Sigmoid colon (tissue), 7 donors: ENCODE data around the gene VWA7. TPM values are rescaled to one million over a fixed set of nuclear protein-coding genes. Genes with fewer than 3 reads are reported as not detected.

ENCODE experiments used
- DNase-seq: peaks from one replicate; pipeline ENCODE4 v3.0.0-alpha.2; 2019
- H3K27ac ChIP-seq, 4 donors: fragments of 200-600 bp; sonication (generic); one replicate each; pipeline ENCODE4 v1.5.1; 2016 to 2019; ENCODE audit warnings: mild to moderate bottlenecking in 1 of 4
- H3K27me3 ChIP-seq, 3 donors: fragments of 200-600 bp; sonication (generic); one replicate each; pipeline ENCODE4 v1.5.1; 2019; ENCODE audit warnings: mild to moderate bottlenecking in 1 of 3
- H3K36me3 ChIP-seq, 4 donors: fragments of 200-600 bp; sonication (generic); one replicate each; pipeline ENCODE4 v1.5.1; 2016 to 2019
- H3K4me1 ChIP-seq, 4 donors: fragments of 200-600 bp; sonication (generic); one replicate each; pipeline ENCODE4 v1.5.1; 2017 to 2019
- H3K4me3 ChIP-seq, 4 donors: fragments of 200-600 bp; sonication (generic); one replicate each; pipeline ENCODE4 v1.5.1; 2017 to 2019; ENCODE audit warnings: mild to moderate bottlenecking in 2 of 4, moderate library complexity in 1 of 4
- H3K9me3 ChIP-seq, 4 donors: fragments of 200-600 bp in 3 of 4; sonication (generic) in 3 of 4; one replicate each; pipeline versions ENCODE4 v1.5.1 to v1.6.1; 2013 to 2019
- CTCF ChIP-seq, 4 experiments: fragments of 450-650 bp in 3 of 4; fragments of 200-600 bp in 1 of 4; IDR thresholded peaks; one replicate each; pipeline ENCODE4 v1.5.1; 2016 to 2019; ENCODE audit warnings: antibody characterized with exemption in 4 of 4, mild to moderate bottlenecking in 3 of 4, moderate library complexity in 2 of 4
- EP300 ChIP-seq, 4 donors: sonication (generic); formaldehyde crosslinking; IDR thresholded peaks; one replicate each; pipeline ENCODE4 v1.6.1; 2017; ENCODE audit warnings: antibody characterized with exemption in 4 of 4
- POLR2A ChIP-seq, 2 donors: fragments of 450-650 bp; IDR thresholded peaks; one replicate each; pipeline ENCODE4 v1.6.1; 2016; ENCODE audit warnings: antibody characterized with exemption in 2 of 2, mild to moderate bottlenecking in 2 of 2, moderate library complexity in 2 of 2
- POLR2AphosphoS5 ChIP-seq, 4 donors: sonication (generic); formaldehyde crosslinking; IDR thresholded peaks; one replicate each; pipeline ENCODE4 v1.6.1; 2017; ENCODE audit warnings: antibody characterized with exemption in 4 of 4
- WGBS, 2 donors: extraction: QIAGEN DNeasy Blood & Tissue Kit; methylation state at CpG; one replicate each; pipeline ENCODE4 v1.1.7; 2013; 5-methylcytosine and 5-hydroxymethylcytosine counted together
- intact Hi-C: fragments of 100-400 bp; cut with DNase I; formaldehyde crosslinking; loops from one replicate; pipeline ENCODE4 v1.15.1; 2023
- polyA plus RNA-seq, 3 donors: library from polyadenylated mRNA; stranded (reverse); fragments of 200-250 nt; gene quantifications; one replicate each; pipeline ENCODE4 v1.2.3, GENCODE V29; 2013
- total RNA-seq, 4 donors: library from RNA; depleted of rRNA; stranded (reverse); fragments of >200 nt; gene quantifications; one replicate each; pipeline ENCODE4 v1.1.0, GENCODE V29; 2016
- donor health status: healthy with polysubstance abuse.
- donor health status: Bipolar disorder and iron deficiency.
- donor health status: healthy.

The VWA7 gene
- total and polyA plus RNA-seq, 7 donors, result 0.14 to 6.0 (median 3.2) TPM; not detected in 1

- H3K4me1 ChIP-seq, result no peaks in the 10 kb centered on the region
- H3K4me3 ChIP-seq, result no peak overlapping the region
- no peak for TF ChIP-seq CTCF (IDR thresholded peaks at IDR 0.05)
- TF ChIP-seq POLR2A (IDR thresholded peaks at IDR 0.05), result no peak
- no peak for TF ChIP-seq EP300 (IDR thresholded peaks at IDR 0.05)
- no peak for TF ChIP-seq POLR2AphosphoS5 (IDR thresholded peaks at IDR 0.05)
- no peaks in the 10 kb centered on the region for H3K9me3 ChIP-seq
- intact Hi-C loops, result no loop called here
- DNase-seq, result no peak
- H3K27me3 ChIP-seq, result no peaks in the 10 kb centered on the region
- 97% methylated on average over 11 of the region's 11 CpGs for WGBS, 2 donors
- no peak overlapping the region for H3K27ac ChIP-seq
- H3K36me3 ChIP-seq, result peaks cover 17 to 83% (median 42%) of the 10 kb centered on the region in 4 donors
These were observed 8.3 kb upstream of the VWA7 start for GRCh38 chr6:31785475-31785874.

GRCh38 chr6:31784098-31784925, 7.2 kb upstream of the VWA7 start:
- H3K36me3 ChIP-seq, result peaks cover 17 to 83% (median 51%) of the 10 kb centered on the region in 4 donors
- H3K4me1 ChIP-seq, result no peaks in the 10 kb centered on the region
- TF ChIP-seq EP300 (IDR thresholded peaks at IDR 0.05), result no peak
- WGBS, 2 donors, result 96 to 97% methylated on average over 15 of the region's 15 CpGs
- no peaks in the 10 kb centered on the region for H3K9me3 ChIP-seq
- H3K27me3 ChIP-seq, result no peaks in the 10 kb centered on the region
- H3K27ac ChIP-seq, result no peak overlapping the region
- intact Hi-C loops, result no loop called here
- no peak for DNase-seq
- H3K4me3 ChIP-seq, result no peak overlapping the region

GRCh38 chr6:31782126-31782855, 5.2 kb upstream of the VWA7 start:
- DNase-seq, result no peak
- Histone ChIP-seq H3K36me3 (peaks cover 17 to 86% (median 59%) of the 10 kb centered on the region in 4 donors), H3K4me1 (peaks cover 0 to 3% (median 1%) of the 10 kb centered on the region in 4 donors), H3K27ac (no peak overlapping the region), H3K27me3 (no peaks in the 10 kb centered on the region), H3K9me3 (no peaks in the 10 kb centered on the region), H3K4me3 (no peak overlapping the region)
- intact Hi-C loops, result no loop called here
- no peak for TF ChIP-seq POLR2A (IDR thresholded peaks at IDR 0.05)
- TF ChIP-seq EP300 (IDR thresholded peaks at IDR 0.05), result no peak
- no peak for TF ChIP-seq CTCF (IDR thresholded peaks at IDR 0.05)
- TF ChIP-seq POLR2AphosphoS5 (IDR thresholded peaks at IDR 0.05), result no peak
- WGBS, 2 donors, result 94% methylated on average over 32 of the region's 32 CpGs

- WGBS, 2 donors, result 95 to 96% methylated on average over 23 of the region's 23 CpGs
- no peak overlapping the region for H3K27ac ChIP-seq
- TF ChIP-seq POLR2AphosphoS5 (IDR thresholded peaks at IDR 0.05), result no peak
- no peak for TF ChIP-seq POLR2A (IDR thresholded peaks at IDR 0.05)
- TF ChIP-seq EP300 (IDR thresholded peaks at IDR 0.05), result no peak
- no peak for TF ChIP-seq CTCF (IDR thresholded peaks at IDR 0.05)
- H3K27me3 ChIP-seq, result no peaks in the 10 kb centered on the region
- no peaks in the 10 kb centered on the region for H3K9me3 ChIP-seq
- intact Hi-C loops, result no loop called here
- H3K4me1 ChIP-seq, result peaks cover 0 to 10% (median 9%) of the 10 kb centered on the region in 4 donors
- no peak for DNase-seq
- no peak overlapping the region for H3K4me3 ChIP-seq
- peaks cover 17 to 79% (median 59%) of the 10 kb centered on the region in 4 donors for H3K36me3 ChIP-seq
These were observed 4.4 kb upstream of the VWA7 start for GRCh38 chr6:31781244-31782125.
